DOHH2 (cell line): Measurements from ENCODE around the gene RBP2.

ENCODE experiments used
- H3F3A ChIP-seq: fragments of 200-600 bp; sonication (generic), shearing (Covaris generic); 2 replicates; pipeline ENCODE4 v1.6.0; 2016; ENCODE audit warnings: antibody characterized with exemption, mild to moderate bottlenecking; ENCODE audit not compliant: control insufficient read depth, insufficient read depth
- H3K27ac ChIP-seq: fragments of 200-600 bp; sonication (generic); 2 replicates; pipeline ENCODE4 v1.5.1; 2014; ENCODE audit warnings: low read depth, mild to moderate bottlenecking, low read length, moderate library complexity
- H3K27me3 ChIP-seq: fragments of 200-600 bp; sonication (generic); 2 replicates; pipeline ENCODE4 v1.6.1; 2014; ENCODE audit warnings: mild to moderate bottlenecking, low read length, mixed read lengths; ENCODE audit not compliant: control insufficient read depth
- H3K36me3 ChIP-seq: fragments of 200-600 bp; sonication (generic); 2 replicates; pipeline ENCODE4 v1.6.1; 2014; ENCODE audit warnings: mild to moderate bottlenecking, low read length, moderate library complexity, mixed read lengths; ENCODE audit not compliant: control insufficient read depth
- H3K4me1 ChIP-seq: fragments of 200-600 bp; sonication (generic); 2 replicates; pipeline ENCODE4 v1.6.1; 2014; ENCODE audit warnings: mild to moderate bottlenecking, low read length, mixed read lengths; ENCODE audit not compliant: control insufficient read depth
- H3K4me2 ChIP-seq: fragments of 200-600 bp; sonication (generic); 2 replicates; pipeline ENCODE4 v1.6.0; 2014; ENCODE audit warnings: mild to moderate bottlenecking, low read length, moderate library complexity
- H3K4me3 ChIP-seq: fragments of 200-600 bp; sonication (generic); 2 replicates; pipeline ENCODE4 v1.5.1; 2014; ENCODE audit warnings: mild to moderate bottlenecking, low read length, mixed read lengths
- H3K79me2 ChIP-seq: fragments of 200-600 bp; sonication (generic); 2 replicates; pipeline ENCODE4 v1.6.1; 2014; ENCODE audit warnings: mild to moderate bottlenecking, low read length, mixed read lengths; ENCODE audit not compliant: control insufficient read depth
- H3K9me2 ChIP-seq: fragments of 200-600 bp; sonication (generic); replicated peaks from 2 replicates; pipeline ENCODE4 v1.6.1; 2014; ENCODE audit warnings: mild to moderate bottlenecking, low read length, mixed read lengths; ENCODE audit not compliant: control insufficient read depth
- H3K9me3 ChIP-seq: fragments of 200-600 bp; sonication (generic); 2 replicates; pipeline ENCODE4 v1.6.1; 2014; ENCODE audit warnings: antibody characterized with exemption, low read length, mixed read lengths; ENCODE audit not compliant: control insufficient read depth, insufficient read depth
- H4K20me1 ChIP-seq: fragments of 200-600 bp; sonication (generic); 2 replicates; pipeline ENCODE4 v1.6.0; 2014; ENCODE audit warnings: low read depth, mild to moderate bottlenecking, antibody characterized with exemption, low read length, moderate library complexity; ENCODE audit not compliant: control insufficient read depth, insufficient read depth
- CTCF ChIP-seq: fragments of 200-600 bp; sonication (generic); IDR thresholded peaks from one replicate; pipeline ENCODE4 v1.5.1; 2014; ENCODE audit warnings: antibody characterized with exemption, mild to moderate bottlenecking, low read depth, low read length; ENCODE audit not compliant: poor library complexity, severe bottlenecking
- EZH2phosphoT487 ChIP-seq: fragments of 200-600 bp; sonication (generic); IDR thresholded peaks from 2 replicates; pipeline ENCODE4 v1.6.1; 2017; ENCODE audit warnings: borderline replicate concordance, mild to moderate bottlenecking, antibody characterized with exemption, low read length, moderate library complexity, mixed read lengths

RBP2 gene

GRCh38 chr3:139425745-139426400 is 50.4 kb downstream of the RBP2 start:
- no peaks in the 10 kb centered on the region for H4K20me1 ChIP-seq
- H3K4me2 ChIP-seq: no peak overlapping the region
- H3K27ac ChIP-seq: no peak overlapping the region
- H3K9me2 ChIP-seq: no peaks in the 10 kb centered on the region
- no peaks in the 10 kb centered on the region for H3K36me3 ChIP-seq
- H3K9me3 ChIP-seq: no peaks in the 10 kb centered on the region
- no peaks in the 10 kb centered on the region for H3K27me3 ChIP-seq
- TF ChIP-seq CTCF: no peak
- H3K4me3 ChIP-seq: no peak overlapping the region
- H3K4me1 ChIP-seq: no peaks in the 10 kb centered on the region
- H3F3A ChIP-seq: no peaks in the 10 kb centered on the region
- no peaks in the 10 kb centered on the region for H3K79me2 ChIP-seq

GRCh38 chr3:139423232-139423631 is 53.1 kb downstream of the RBP2 start:
- H3K9me3 ChIP-seq: no peaks in the 10 kb centered on the region
- no peaks in the 10 kb centered on the region for H3K4me1 ChIP-seq
- H3K9me2 ChIP-seq: no peaks in the 10 kb centered on the region
- no peaks in the 10 kb centered on the region for H3K36me3 ChIP-seq
- TF ChIP-seq EZH2phosphoT487 (no peak), CTCF (no peak)
- H3K4me3 ChIP-seq: no peak overlapping the region
- H3K79me2 ChIP-seq: no peaks in the 10 kb centered on the region
- H3K27ac ChIP-seq: no peak overlapping the region
- H3K4me2 ChIP-seq: no peak overlapping the region
- no peaks in the 10 kb centered on the region for H3K27me3 ChIP-seq
- H4K20me1 ChIP-seq: no peaks in the 10 kb centered on the region
- H3F3A ChIP-seq: no peaks in the 10 kb centered on the region

GRCh38 chr3:139421460-139421859 is 54.9 kb downstream of the RBP2 start:
- H3K4me3 ChIP-seq: no peak overlapping the region
- no peak overlapping the region for H3K27ac ChIP-seq
- no peaks in the 10 kb centered on the region for H3K4me1 ChIP-seq
- no peaks in the 10 kb centered on the region for H3K36me3 ChIP-seq
- H3K9me3 ChIP-seq: no peaks in the 10 kb centered on the region
- H4K20me1 ChIP-seq: no peaks in the 10 kb centered on the region
- H3K4me2 ChIP-seq: no peak overlapping the region
- no peak for TF ChIP-seq EZH2phosphoT487
- TF ChIP-seq CTCF: no peak
- no peaks in the 10 kb centered on the region for H3F3A ChIP-seq
- H3K9me2 ChIP-seq: no peaks in the 10 kb centered on the region
- H3K79me2 ChIP-seq: no peaks in the 10 kb centered on the region
- no peaks in the 10 kb centered on the region for H3K27me3 ChIP-seq
